Measurements from ENCODE around the gene LRCOL1.

LRCOL1 gene

DNA sequence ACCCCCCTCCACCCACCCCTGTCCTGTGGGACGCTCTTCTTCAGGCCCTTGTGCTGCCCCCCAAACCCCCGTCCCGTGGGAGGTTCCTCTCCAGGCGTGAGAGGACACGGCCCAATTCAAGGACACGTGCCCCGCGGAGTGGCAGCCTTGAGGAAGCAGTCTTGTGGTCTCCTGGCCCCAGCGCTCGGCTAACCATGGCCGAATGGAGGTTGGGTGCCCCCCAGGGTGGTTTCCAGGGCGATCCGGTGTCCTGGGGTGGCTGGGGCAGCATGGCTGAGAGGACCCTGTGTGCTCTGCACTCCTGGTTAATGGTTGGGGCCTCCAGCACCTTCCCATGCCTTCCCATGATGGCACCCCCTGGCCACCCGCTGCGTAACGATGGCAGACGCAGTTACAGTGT lies 53.6 kb downstream of the LRCOL1 start:
- no peak overlapping the region for H3K9ac ChIP-seq (ENCODE audit: low read length)
- H3K79me2 ChIP-seq (ENCODE audit: low read length), result no peaks in the 10 kb centered on the region
- H3K9me2 ChIP-seq (replicated peaks; ENCODE audit: insufficient read depth, low read length), result no peaks in the 10 kb centered on the region
- TF ChIP-seq, protein P1, sequence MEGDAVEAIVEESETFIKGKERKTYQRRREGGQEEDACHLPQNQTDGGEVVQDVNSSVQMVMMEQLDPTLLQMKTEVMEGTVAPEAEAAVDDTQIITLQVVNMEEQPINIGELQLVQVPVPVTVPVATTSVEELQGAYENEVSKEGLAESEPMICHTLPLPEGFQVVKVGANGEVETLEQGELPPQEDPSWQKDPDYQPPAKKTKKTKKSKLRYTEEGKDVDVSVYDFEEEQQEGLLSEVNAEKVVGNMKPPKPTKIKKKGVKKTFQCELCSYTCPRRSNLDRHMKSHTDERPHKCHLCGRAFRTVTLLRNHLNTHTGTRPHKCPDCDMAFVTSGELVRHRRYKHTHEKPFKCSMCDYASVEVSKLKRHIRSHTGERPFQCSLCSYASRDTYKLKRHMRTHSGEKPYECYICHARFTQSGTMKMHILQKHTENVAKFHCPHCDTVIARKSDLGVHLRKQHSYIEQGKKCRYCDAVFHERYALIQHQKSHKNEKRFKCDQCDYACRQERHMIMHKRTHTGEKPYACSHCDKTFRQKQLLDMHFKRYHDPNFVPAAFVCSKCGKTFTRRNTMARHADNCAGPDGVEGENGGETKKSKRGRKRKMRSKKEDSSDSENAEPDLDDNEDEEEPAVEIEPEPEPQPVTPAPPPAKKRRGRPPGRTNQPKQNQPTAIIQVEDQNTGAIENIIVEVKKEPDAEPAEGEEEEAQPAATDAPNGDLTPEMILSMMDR (IDR thresholded peaks at IDR 0.05; ENCODE audit: low read length), result no peak
- TF ChIP-seq EZH2 (optimal IDR thresholded peaks at IDR 0.05; ENCODE audit: low read depth, low read length) (no peak), EZH2phosphoT487 (IDR thresholded peaks at IDR 0.05; ENCODE audit: low read length) (no peak)
- no peak for DNase-seq
- H2AFZ ChIP-seq (ENCODE audit: low read length), result no peak overlapping the region
- H3K4me3 ChIP-seq (ENCODE audit: low read length), result no peak overlapping the region
- no peak overlapping the region for H3K4me2 ChIP-seq (ENCODE audit: low read depth, low read length)
- H3K27ac ChIP-seq (ENCODE audit: low read length), result no peak overlapping the region
- H4K20me1 ChIP-seq (ENCODE audit: insufficient read depth, low read length), result no peaks in the 10 kb centered on the region
- H3K4me1 ChIP-seq (ENCODE audit: low read length), result no peaks in the 10 kb centered on the region
- no peaks in the 10 kb centered on the region for H3K27me3 ChIP-seq (replicated peaks; ENCODE audit: insufficient read depth, low read length)
- no peaks in the 10 kb centered on the region for H3K36me3 ChIP-seq (replicated peaks; ENCODE audit: insufficient read depth, low read length)
- no peaks in the 10 kb centered on the region for H3K9me3 ChIP-seq (replicated peaks; ENCODE audit: insufficient read depth, low read length)
- no peaks in the 10 kb centered on the region for H3F3A ChIP-seq (ENCODE audit: insufficient read depth, low read length)

DNA sequence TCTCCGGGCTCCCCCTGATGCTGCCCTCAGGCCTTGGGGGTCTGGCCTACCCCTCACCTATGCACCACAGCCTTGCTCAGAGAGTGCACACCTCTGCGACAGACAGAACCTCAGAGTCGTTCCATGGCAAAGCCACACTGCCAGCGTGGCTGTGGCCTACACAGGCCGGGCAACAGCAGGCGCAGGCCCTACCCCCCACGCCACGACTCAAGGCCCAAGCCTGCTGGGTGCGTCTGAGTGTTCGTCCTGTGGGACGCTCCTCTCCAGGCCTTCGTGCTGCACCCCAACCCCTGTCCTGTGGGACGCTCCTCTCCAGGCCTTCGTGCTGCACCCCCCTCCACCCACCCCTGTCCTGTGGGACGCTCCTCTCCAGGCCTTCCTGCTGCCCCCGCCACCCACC lies 54.2 kb downstream of the LRCOL1 start:
- TF ChIP-seq EZH2 (optimal IDR thresholded peaks at IDR 0.05; ENCODE audit: low read depth, low read length), result no peak
- TF ChIP-seq EZH2phosphoT487 (IDR thresholded peaks at IDR 0.05; ENCODE audit: low read length), result no peak
- TF ChIP-seq, protein P1 (IDR thresholded peaks at IDR 0.05; ENCODE audit: low read length), result no peak
- Histone ChIP-seq H3F3A (ENCODE audit: insufficient read depth, low read length) (no peaks in the 10 kb centered on the region), H3K9me3 (replicated peaks; ENCODE audit: insufficient read depth, low read length) (no peaks in the 10 kb centered on the region), H3K36me3 (replicated peaks; ENCODE audit: insufficient read depth, low read length) (no peaks in the 10 kb centered on the region), H3K79me2 (ENCODE audit: low read length) (no peaks in the 10 kb centered on the region), H2AFZ (ENCODE audit: low read length) (no peak overlapping the region), H3K9me2 (replicated peaks; ENCODE audit: insufficient read depth, low read length) (no peaks in the 10 kb centered on the region), H4K20me1 (ENCODE audit: insufficient read depth, low read length) (no peaks in the 10 kb centered on the region), H3K27me3 (replicated peaks; ENCODE audit: insufficient read depth, low read length) (no peaks in the 10 kb centered on the region), H3K27ac (ENCODE audit: low read length) (no peak overlapping the region), H3K9ac (ENCODE audit: low read length) (no peak overlapping the region), H3K4me3 (ENCODE audit: low read length) (no peak overlapping the region), H3K4me2 (ENCODE audit: low read depth, low read length) (no peak overlapping the region), H3K4me1 (ENCODE audit: low read length) (no peaks in the 10 kb centered on the region)
- DNase-seq, result no peak

DNA sequence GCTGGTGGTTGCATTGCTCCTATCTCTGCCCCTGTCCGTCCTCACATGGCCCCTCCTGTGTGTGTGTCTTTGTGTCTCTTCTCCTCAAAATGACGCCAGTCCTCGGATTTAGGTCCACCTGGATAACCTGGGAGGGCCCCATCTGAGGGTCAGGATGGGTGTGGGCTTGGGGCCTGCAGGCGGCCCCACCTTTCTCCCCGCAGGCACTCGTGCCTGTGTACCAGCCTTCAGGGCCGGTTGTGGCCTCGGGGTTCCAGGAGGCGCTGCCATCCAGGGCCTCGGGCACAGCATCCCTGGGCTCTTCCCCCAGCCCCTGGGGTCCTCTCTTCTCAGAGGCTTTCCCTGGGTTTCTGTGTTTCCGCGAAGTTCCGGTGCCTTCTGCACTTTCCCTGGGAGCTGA lies 54.7 kb downstream of the LRCOL1 start:
- Histone ChIP-seq H3K4me3 (ENCODE audit: low read length) (no peak overlapping the region), H4K20me1 (ENCODE audit: insufficient read depth, low read length) (no peaks in the 10 kb centered on the region), H3K4me1 (ENCODE audit: low read length) (no peaks in the 10 kb centered on the region), H2AFZ (ENCODE audit: low read length) (no peak overlapping the region), H3K27me3 (replicated peaks; ENCODE audit: insufficient read depth, low read length) (no peaks in the 10 kb centered on the region), H3K36me3 (replicated peaks; ENCODE audit: insufficient read depth, low read length) (no peaks in the 10 kb centered on the region), H3K9me3 (replicated peaks; ENCODE audit: insufficient read depth, low read length) (no peaks in the 10 kb centered on the region), H3K27ac (ENCODE audit: low read length) (no peak overlapping the region), H3K9ac (ENCODE audit: low read length) (no peak overlapping the region), H3F3A (ENCODE audit: insufficient read depth, low read length) (no peaks in the 10 kb centered on the region), H3K4me2 (ENCODE audit: low read depth, low read length) (no peak overlapping the region), H3K79me2 (ENCODE audit: low read length) (no peaks in the 10 kb centered on the region), H3K9me2 (replicated peaks; ENCODE audit: insufficient read depth, low read length) (no peaks in the 10 kb centered on the region)
- no peak for DNase-seq
- TF ChIP-seq EZH2phosphoT487 (IDR thresholded peaks at IDR 0.05; ENCODE audit: low read length), result no peak
- TF ChIP-seq, protein P1 (IDR thresholded peaks at IDR 0.05; ENCODE audit: low read length), result no peak
- no peak for TF ChIP-seq EZH2 (optimal IDR thresholded peaks at IDR 0.05; ENCODE audit: low read depth, low read length)
